HCT116 (cell line): ENCODE results near the gene THRA.

ENCODE experiments used
- EGR1 ChIP-seq: IDR thresholded peaks from 2 replicates; pipeline ENCODE4 v1.6.1; 2012; ENCODE audit warnings: low read depth
- MAX ChIP-seq: IDR thresholded peaks from 2 replicates; pipeline ENCODE4 v1.6.1; 2012
- POLR2AphosphoS5 ChIP-seq: IDR thresholded peaks from 2 replicates; pipeline ENCODE4 v1.6.1; 2011; ENCODE audit warnings: mild to moderate bottlenecking, low read depth, low read length, moderate library complexity
- REST ChIP-seq: IDR thresholded peaks from 2 replicates; pipeline ENCODE4 v1.6.1; 2012; ENCODE audit warnings: low read depth
- SRF ChIP-seq: IDR thresholded peaks from 2 replicates; pipeline ENCODE4 v1.6.1; 2012; ENCODE audit warnings: low read depth
- TF ChIP-seq, protein P1 (sequence below), 3 experiments: fragments of 200-600 bp in 1 of 3; sonication (generic) in 1 of 3; IDR thresholded peaks in 2 of 3; conservative IDR thresholded peaks in 1 of 3; 2 replicates each; pipeline ENCODE4 v1.5.1; 2012 to 2017; ENCODE audit warnings: low read depth in 2 of 3, low read length in 2 of 3, antibody characterized with exemption in 1 of 3, borderline replicate concordance in 1 of 3, control low read depth in 1 of 3, mild to moderate bottlenecking in 1 of 3, mixed read lengths in 1 of 3, mixed run types in 1 of 3, moderate library complexity in 1 of 3; ENCODE audit not compliant: insufficient read depth in 1 of 3

DNA sequence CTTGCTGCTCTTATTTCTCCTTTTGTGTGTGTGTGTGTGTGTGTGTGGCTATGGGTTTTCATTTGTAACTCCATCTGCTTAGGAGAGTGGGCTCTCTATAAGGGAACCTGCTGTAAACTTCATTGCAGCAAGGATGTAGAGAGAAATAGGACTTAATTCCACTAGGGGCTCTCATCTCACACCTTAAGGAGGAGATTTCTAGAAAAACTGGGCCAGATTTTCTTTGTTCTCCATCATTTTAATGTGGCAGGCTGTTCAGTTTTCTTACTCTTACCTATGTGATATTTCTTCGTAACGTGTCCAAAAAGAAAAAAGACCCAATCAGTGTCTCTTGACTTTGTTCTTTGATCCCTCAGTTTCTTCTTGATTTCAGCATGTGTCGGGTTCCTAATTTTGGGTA is 73.1 kb downstream of the THRA start:
- TF ChIP-seq POLR2AphosphoS5 (no peak), REST (no peak), EGR1 (no peak), MAX (no peak), SRF (no peak)
- TF ChIP-seq, protein P1, sequence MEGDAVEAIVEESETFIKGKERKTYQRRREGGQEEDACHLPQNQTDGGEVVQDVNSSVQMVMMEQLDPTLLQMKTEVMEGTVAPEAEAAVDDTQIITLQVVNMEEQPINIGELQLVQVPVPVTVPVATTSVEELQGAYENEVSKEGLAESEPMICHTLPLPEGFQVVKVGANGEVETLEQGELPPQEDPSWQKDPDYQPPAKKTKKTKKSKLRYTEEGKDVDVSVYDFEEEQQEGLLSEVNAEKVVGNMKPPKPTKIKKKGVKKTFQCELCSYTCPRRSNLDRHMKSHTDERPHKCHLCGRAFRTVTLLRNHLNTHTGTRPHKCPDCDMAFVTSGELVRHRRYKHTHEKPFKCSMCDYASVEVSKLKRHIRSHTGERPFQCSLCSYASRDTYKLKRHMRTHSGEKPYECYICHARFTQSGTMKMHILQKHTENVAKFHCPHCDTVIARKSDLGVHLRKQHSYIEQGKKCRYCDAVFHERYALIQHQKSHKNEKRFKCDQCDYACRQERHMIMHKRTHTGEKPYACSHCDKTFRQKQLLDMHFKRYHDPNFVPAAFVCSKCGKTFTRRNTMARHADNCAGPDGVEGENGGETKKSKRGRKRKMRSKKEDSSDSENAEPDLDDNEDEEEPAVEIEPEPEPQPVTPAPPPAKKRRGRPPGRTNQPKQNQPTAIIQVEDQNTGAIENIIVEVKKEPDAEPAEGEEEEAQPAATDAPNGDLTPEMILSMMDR (IDR thresholded peaks at IDR 0.05 in 2 of 3, conservative IDR thresholded peaks at IDR 0.05 in 1 of 3; ENCODE audit: borderline replicate concordance in 1 of 3, insufficient read depth in 1 of 3, low read depth in 2 of 3, low read length in 2 of 3), result peak in 1 of 3 experiments; percentile 16; a peak in 1 of 6 replicates
